ENCODE data around the gene DUSP11.

GRCh38 chr2:73736378-73736777, 43.5 kb downstream of the DUSP11 start:
- TF ChIP-seq, protein P1, sequence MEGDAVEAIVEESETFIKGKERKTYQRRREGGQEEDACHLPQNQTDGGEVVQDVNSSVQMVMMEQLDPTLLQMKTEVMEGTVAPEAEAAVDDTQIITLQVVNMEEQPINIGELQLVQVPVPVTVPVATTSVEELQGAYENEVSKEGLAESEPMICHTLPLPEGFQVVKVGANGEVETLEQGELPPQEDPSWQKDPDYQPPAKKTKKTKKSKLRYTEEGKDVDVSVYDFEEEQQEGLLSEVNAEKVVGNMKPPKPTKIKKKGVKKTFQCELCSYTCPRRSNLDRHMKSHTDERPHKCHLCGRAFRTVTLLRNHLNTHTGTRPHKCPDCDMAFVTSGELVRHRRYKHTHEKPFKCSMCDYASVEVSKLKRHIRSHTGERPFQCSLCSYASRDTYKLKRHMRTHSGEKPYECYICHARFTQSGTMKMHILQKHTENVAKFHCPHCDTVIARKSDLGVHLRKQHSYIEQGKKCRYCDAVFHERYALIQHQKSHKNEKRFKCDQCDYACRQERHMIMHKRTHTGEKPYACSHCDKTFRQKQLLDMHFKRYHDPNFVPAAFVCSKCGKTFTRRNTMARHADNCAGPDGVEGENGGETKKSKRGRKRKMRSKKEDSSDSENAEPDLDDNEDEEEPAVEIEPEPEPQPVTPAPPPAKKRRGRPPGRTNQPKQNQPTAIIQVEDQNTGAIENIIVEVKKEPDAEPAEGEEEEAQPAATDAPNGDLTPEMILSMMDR (IDR thresholded peaks at IDR 0.05), result no peak
- TF ChIP-seq POLR2A (IDR thresholded peaks at IDR 0.05), result no peak

Data from uterus (tissue), 2 donors.